LNCaP clone FGC (cell line): Measurements from ENCODE around the gene SCRN1.
"Not testable (repeated sequence)": the region's sequence is repeated elsewhere in the genome, so short reads cannot be mapped to it uniquely, and the experiment has no call there.

Source experiments
- DNase-seq: peaks from one replicate; pipeline ENCODE4 v3.0.0-alpha.2; 2011; ENCODE audit warnings: low read depth
- H3K4me3 ChIP-seq: 2 replicates; pipeline ENCODE4 v1.5.1; 2011; ENCODE audit warnings: mild to moderate bottlenecking, low read depth, low read length, control low read depth
- CTCF ChIP-seq: IDR thresholded peaks from 2 replicates; pipeline ENCODE4 v1.5.1; 2012; ENCODE audit warnings: mild to moderate bottlenecking; ENCODE audit not compliant: control insufficient read depth, insufficient read depth; ENCODE audit errors: extremely low read depth

SCRN1 gene

GRCh38 chr7:29893351-29893965 is 96.1 kb downstream of the SCRN1 start:
- H3K4me3 ChIP-seq: no peak overlapping the region
- DNase-seq: no peak
- no peak for TF ChIP-seq CTCF

- no peak for DNase-seq
- no peak for TF ChIP-seq CTCF
- H3K4me3 ChIP-seq: no peak overlapping the region
These were observed 97.4 kb downstream of the SCRN1 start for GRCh38 chr7:29892231-29892630.

GRCh38 chr7:29891766-29892165 is 97.8 kb downstream of the SCRN1 start:
- DNase-seq: no peak
- TF ChIP-seq CTCF: no peak
- no peak overlapping the region for H3K4me3 ChIP-seq

GRCh38 chr7:29890786-29891185 is 98.8 kb downstream of the SCRN1 start:
- not testable (repeated sequence) for DNase-seq, H3K4me3 ChIP-seq

GRCh38 chr7:29890251-29890650 is 99.3 kb downstream of the SCRN1 start:
- DNase-seq: no peak
- no peak overlapping the region for H3K4me3 ChIP-seq
- TF ChIP-seq CTCF: no peak

GRCh38 chr7:29889288-29889687 is 100.3 kb downstream of the SCRN1 start:
- no peak for DNase-seq
- TF ChIP-seq CTCF: no peak

GRCh38 chr7:29888006-29888405 is 101.6 kb downstream of the SCRN1 start:
- no peak for TF ChIP-seq CTCF
- DNase-seq: no peak
- no peak overlapping the region for H3K4me3 ChIP-seq

More at GRCh38 chr7:29889288-29889687, 100.3 kb downstream of the SCRN1 start:
- H3K4me3 ChIP-seq: no peak overlapping the region

- no peak for TF ChIP-seq CTCF
- no peak overlapping the region for H3K4me3 ChIP-seq
- no peak for DNase-seq
These were observed 102.8 kb downstream of the SCRN1 start for GRCh38 chr7:29886827-29887226.
